DMS79 treated with DMSO at 0.1 percent for 48 hours (cell line): Measurements from ENCODE around the gene LARP1.

Experiments used
- DNase-seq: peaks from one replicate; lab custom pipeline; 2025; lab: John Stamatoyannopoulos, UW

Gene LARP1

GRCh38 chr5:154858297-154858971, 103.3 kb downstream of the LARP1 start, which contains the start of gene CNOT8:
Gene CNOT8, plus strand, starts transcription at chr5:154858627. Its CDS starts 4,652 bp downstream, at chr5:154863279.
- peak; percentile 88 for DNase-seq

GRCh38 chr5:154858972-154859871, 104.0 kb downstream of the LARP1 start:
- DNase-seq: no peak

- no peak for DNase-seq
Measured at GRCh38 chr5:154860123-154860522, 104.9 kb downstream of the LARP1 start.

- DNase-seq: no peak
Measured at GRCh38 chr5:154860765-154861164, 105.6 kb downstream of the LARP1 start.

GRCh38 chr5:154861946-154862345, 106.8 kb downstream of the LARP1 start:
- no peak for DNase-seq

DNA sequence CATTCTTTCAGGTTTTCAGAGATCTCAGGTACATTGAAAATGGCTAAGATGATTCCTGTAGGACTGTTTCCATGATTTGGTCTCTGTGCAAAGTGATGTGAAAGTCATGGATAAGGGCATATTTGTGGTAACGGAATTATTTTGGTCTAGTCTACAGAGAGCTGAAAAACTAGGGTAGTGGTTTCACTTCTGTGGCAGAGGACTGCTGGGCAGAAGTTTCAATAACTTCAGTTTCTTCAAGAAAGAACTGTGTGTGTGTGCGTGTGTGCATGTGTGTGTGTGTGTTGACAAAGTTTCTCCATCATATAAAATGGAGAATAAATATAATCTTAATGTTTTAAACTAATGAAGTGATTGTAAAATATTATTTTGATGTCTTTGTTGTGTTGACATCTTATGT, 107.6 kb downstream of the LARP1 start:
- DNase-seq: no peak

GRCh38 chr5:154863291-154864080, 108.3 kb downstream of the LARP1 start:
- no peak for DNase-seq

DNA sequence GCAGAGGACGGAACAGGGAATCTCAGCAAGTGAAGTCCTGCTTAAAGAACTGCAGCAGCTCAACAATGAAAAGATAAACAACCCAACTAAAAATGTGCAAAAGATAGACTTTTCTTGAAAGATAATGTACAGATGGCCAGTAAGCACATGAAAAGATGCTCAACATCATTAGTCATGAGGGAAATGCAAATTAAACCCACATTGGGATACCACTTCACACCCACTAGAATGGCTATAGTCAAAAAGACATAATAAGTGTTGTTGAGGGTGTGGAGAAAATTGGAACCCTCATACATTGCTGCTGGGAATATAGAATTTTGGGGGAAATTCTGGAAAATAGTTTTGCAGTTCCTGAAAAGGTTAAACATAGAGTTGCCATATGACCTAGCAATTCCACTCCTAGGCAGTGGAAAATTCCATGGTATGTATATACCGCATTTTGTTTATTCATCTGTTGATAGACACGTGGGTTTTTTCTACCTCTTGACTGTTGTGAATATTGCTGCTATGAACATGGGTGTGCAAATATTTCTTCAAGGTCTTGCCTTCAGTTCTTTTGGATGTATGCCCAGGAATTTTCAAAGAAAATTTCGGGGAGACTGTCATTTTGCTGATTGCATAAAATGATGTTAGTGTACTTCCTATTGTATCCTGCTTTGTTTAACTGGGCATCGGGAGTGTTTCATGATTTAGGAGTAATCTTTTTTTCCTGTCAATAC, 110.4 kb downstream of the LARP1 start:
- no peak for DNase-seq

- no peak for DNase-seq
Measured at GRCh38 chr5:154866841-154867240, 111.7 kb downstream of the LARP1 start.
